ENCODE measurements around the gene PIP5KL1. TPM values are rescaled to one million over a fixed set of nuclear protein-coding genes. Genes with fewer than 3 reads are reported as not detected.

PIP5KL1 gene
- total RNA-seq, 1 donor from 2014 or later = 4.9 TPM

Other genes with a start within 250 kb of the PIP5KL1 start
- 0.09 TPM in 1 of 2 replicates, not detected in the other for gene CFAP157, start 223.8 kb downstream of the PIP5KL1 start, total RNA-seq
- gene PTRH1, start 215.1 kb downstream of the PIP5KL1 start, total RNA-seq = 9.9 and 13.5 TPM in 2 replicates
- gene TTC16, start 214.7 kb downstream of the PIP5KL1 start, total RNA-seq = not detected in 2 replicates
- gene TOR2A, start 195.5 kb downstream of the PIP5KL1 start, total RNA-seq = 7.5 and 8.5 TPM in 2 replicates
- gene SH2D3C, start 152.1 kb downstream of the PIP5KL1 start, total RNA-seq = 4.6 and 5.8 TPM in 2 replicates
- gene CDK9, start 144.7 kb downstream of the PIP5KL1 start, total RNA-seq = 70.5 and 71.7 TPM in 2 replicates
- 44.6 and 49.4 TPM in 2 replicates for gene FPGS, start 127.9 kb downstream of the PIP5KL1 start, total RNA-seq
- gene ENG, start 76.1 kb downstream of the PIP5KL1 start, total RNA-seq = 1.2 and 1.5 TPM in 2 replicates
- 78.0 and 79.5 TPM in 2 replicates for gene AK1, start 53.1 kb downstream of the PIP5KL1 start, total RNA-seq
- gene ST6GALNAC6, start 31.2 kb downstream of the PIP5KL1 start, total RNA-seq = 30.4 and 37.5 TPM in 2 replicates
- 14.5 and 21.7 TPM in 2 replicates for gene ST6GALNAC4, start 13.7 kb downstream of the PIP5KL1 start, total RNA-seq
- 32.7 and 34.3 TPM in 2 replicates for gene DPM2, start 7.1 kb upstream of the PIP5KL1 start, total RNA-seq
- 26.0 and 26.4 TPM in 2 replicates for gene EEIG1, start 50.2 kb upstream of the PIP5KL1 start, total RNA-seq
- 9.6 and 10.2 TPM in 2 replicates for gene NAIF1, start 136.5 kb upstream of the PIP5KL1 start, total RNA-seq
- 9.8 and 14.4 TPM in 2 replicates for gene SLC25A25, start 137.5 kb upstream of the PIP5KL1 start, total RNA-seq
- gene PTGES2, start 197.0 kb upstream of the PIP5KL1 start, total RNA-seq = 44.1 and 44.4 TPM in 2 replicates
- not detected in 2 replicates for gene LCN2, start 218.7 kb upstream of the PIP5KL1 start, total RNA-seq
- gene BBLN, start 229.5 kb upstream of the PIP5KL1 start, total RNA-seq = 47.3 and 56.6 TPM in 2 replicates

Measured in astrocyte (in vitro differentiated cells and primary cell).